Measurements from ENCODE around the gene MAP2K1. TPM values are rescaled to one million over a fixed set of nuclear protein-coding genes. Genes with fewer than 3 reads are reported as not detected.
A peak's percentile ranks its signal among the peaks of the same experiment; 100 is the strongest.

Gene MAP2K1
- total and polyA plus RNA-seq, 3 experiments from 2014 or later: 45.3 to 72.2 (median 69.2) TPM

DNA sequence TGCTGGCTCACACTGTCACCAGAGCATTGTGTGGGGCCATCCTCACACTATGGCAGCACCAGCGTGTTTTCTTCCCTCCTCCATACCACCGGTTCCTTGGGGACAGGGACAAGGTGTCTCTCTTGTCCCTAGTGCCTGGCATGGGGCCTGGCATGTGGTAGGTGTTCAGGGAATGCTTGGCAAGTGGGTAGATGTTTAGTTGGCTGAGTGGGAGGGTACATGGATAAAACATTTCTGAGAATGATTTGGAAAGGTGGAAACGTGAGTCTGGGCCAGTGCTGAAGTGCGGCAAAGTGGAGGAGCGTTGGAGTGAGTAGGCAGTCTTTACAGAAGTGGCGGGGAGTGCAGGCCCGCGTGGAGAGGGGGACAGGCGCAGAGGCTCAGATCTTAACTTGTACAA lies 95.8 kb downstream of the MAP2K1 start:
- Mint-ChIP-seq H3K27ac (peak overlapping the region in 6 of 8 donors; percentile 29 to 88 (median 65)), H3K4me3 (no peak overlapping the region), H3K36me3 (peaks cover 3 to 68% (median 21%) of the 10 kb centered on the region in 3 donors), H3K27me3 (peaks cover 0 to 2% of the 10 kb centered on the region in 2 donors), H3K9me3 (no peaks in the 10 kb centered on the region), H3K4me1 (peaks cover 2 to 13% (median 9%) of the 10 kb centered on the region in 3 donors)
- Histone ChIP-seq H3K27ac (ENCODE audit: low read depth, low read length) (no peak overlapping the region), H3K4me3 (ENCODE audit: low read length) (no peak overlapping the region), H3K9me3 (ENCODE audit: low read length) (no peaks in the 10 kb centered on the region), H3K4me1 (ENCODE audit: insufficient read depth, low read length) (no peaks in the 10 kb centered on the region), H3K36me3 (ENCODE audit: insufficient read depth, low read length) (peaks cover 13% of the 10 kb centered on the region), H3K27me3 (ENCODE audit: insufficient read depth, low read length, poor library complexity, severe bottlenecking) (no peaks in the 10 kb centered on the region)
- POLR2A ChIA-PET: no interaction called here
- DNase-seq: no peak
- CTCF ChIA-PET: no interaction called here

DNA sequence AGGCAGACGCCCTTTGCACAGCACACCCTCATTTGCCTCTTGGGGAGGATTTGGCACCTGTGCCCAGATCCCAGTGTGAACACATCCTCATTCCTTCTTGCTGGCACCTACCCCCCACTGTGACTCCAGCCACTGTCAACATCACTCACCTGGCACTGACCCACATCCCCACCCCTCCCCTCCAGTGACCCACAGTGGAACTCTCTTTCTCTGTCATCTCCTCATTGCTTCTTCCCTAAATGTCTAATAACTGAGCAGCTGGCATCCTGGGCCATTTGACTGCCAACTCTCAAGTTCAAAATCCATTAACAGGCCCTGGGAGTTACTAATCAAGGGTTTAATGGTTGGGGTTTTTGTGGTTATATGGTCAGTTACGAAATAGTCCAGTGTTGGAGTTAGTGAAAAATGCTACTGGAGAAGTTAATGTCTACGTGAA lies 96.4 kb downstream of the MAP2K1 start:
- no peaks in the 10 kb centered on the region for H3K27me3 ChIP-seq (ENCODE audit: insufficient read depth, low read length, poor library complexity, severe bottlenecking)
- Mint-ChIP-seq H3K4me3 (no peak overlapping the region), H3K4me1 (peaks cover 2 to 13% (median 9%) of the 10 kb centered on the region in 3 donors), H3K36me3 (peaks cover 3 to 74% (median 21%) of the 10 kb centered on the region in 3 donors), H3K9me3 (no peaks in the 10 kb centered on the region), H3K27ac (peak overlapping the region in 2 of 8 donors; percentile 14 to 72), H3K27me3 (peaks cover 0 to 2% of the 10 kb centered on the region in 2 donors)
- no peaks in the 10 kb centered on the region for H3K9me3 ChIP-seq (ENCODE audit: low read length)
- H3K4me1 ChIP-seq (ENCODE audit: insufficient read depth, low read length): no peaks in the 10 kb centered on the region
- ChIA-PET CTCF (no interaction called here), POLR2A (no interaction called here)
- DNase-seq: no peak
- peaks cover 19% of the 10 kb centered on the region for H3K36me3 ChIP-seq (ENCODE audit: insufficient read depth, low read length)
- no peak overlapping the region for H3K27ac ChIP-seq (ENCODE audit: low read depth, low read length)
- H3K4me3 ChIP-seq (ENCODE audit: low read length): no peak overlapping the region

- ChIA-PET CTCF (interaction anchor here (1.1 to 2.0 kb wide), 3 partner anchors 13 to 616 kb away, joined by 3 to 7 read pairs (median 6); partner anchors contain the start of genes RAB11A and SNAPC5), POLR2A (no interaction called here)
- no peak overlapping the region for H3K27ac ChIP-seq (ENCODE audit: low read depth, low read length)
- peaks cover 28% of the 10 kb centered on the region for H3K36me3 ChIP-seq (ENCODE audit: insufficient read depth, low read length)
- no peaks in the 10 kb centered on the region for H3K9me3 Mint-ChIP-seq
- no peak overlapping the region for H3K4me3 Mint-ChIP-seq
- peaks cover 0 to 2% of the 10 kb centered on the region in 2 donors for H3K27me3 Mint-ChIP-seq
- H3K9me3 ChIP-seq (ENCODE audit: low read length): no peaks in the 10 kb centered on the region
- no peak overlapping the region for H3K4me3 ChIP-seq (ENCODE audit: low read length)
- peak overlapping the region in 5 of 8 donors; percentile 53 to 93 (median 61) for H3K27ac Mint-ChIP-seq
- H3K27me3 ChIP-seq (ENCODE audit: insufficient read depth, low read length, poor library complexity, severe bottlenecking): no peaks in the 10 kb centered on the region
- no peaks in the 10 kb centered on the region for H3K4me1 ChIP-seq (ENCODE audit: insufficient read depth, low read length)
- DNase-seq: no peak
- peaks cover 2 to 13% (median 7%) of the 10 kb centered on the region in 3 donors for H3K4me1 Mint-ChIP-seq
- H3K36me3 Mint-ChIP-seq: peaks cover 3 to 84% (median 24%) of the 10 kb centered on the region in 3 donors
Measured at GRCh38 chr15:66484539-66485112, 97.9 kb downstream of the MAP2K1 start.

DNA sequence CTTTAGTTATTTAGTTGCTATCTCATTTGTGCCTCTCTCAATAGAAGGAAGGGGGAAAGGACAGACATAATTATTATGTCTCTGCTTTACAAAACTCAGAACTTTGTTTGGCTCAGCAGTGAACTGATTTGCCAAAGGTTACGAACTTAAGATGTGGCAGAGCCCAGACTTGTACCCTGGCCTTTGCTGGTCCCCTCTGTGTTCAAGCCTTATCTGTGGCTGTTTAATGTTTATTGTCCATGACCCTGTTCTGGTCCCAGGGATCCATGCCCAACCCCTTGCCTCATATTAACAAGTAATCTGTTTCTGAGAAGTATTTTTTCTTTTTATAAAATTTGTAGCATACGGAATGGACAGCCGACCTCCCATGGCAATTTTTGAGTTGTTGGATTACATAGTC lies 100.2 kb downstream of the MAP2K1 start:
- peaks cover 0 to 2% of the 10 kb centered on the region in 2 donors for H3K27me3 Mint-ChIP-seq

GRCh38 chr15:66488525-66488924 lies 101.8 kb downstream of the MAP2K1 start:
- Histone ChIP-seq H3K36me3 (ENCODE audit: insufficient read depth, low read length) (peaks cover 34% of the 10 kb centered on the region), H3K9me3 (ENCODE audit: low read length) (no peaks in the 10 kb centered on the region), H3K4me1 (ENCODE audit: insufficient read depth, low read length) (no peaks in the 10 kb centered on the region), H3K27ac (ENCODE audit: low read depth, low read length) (no peak overlapping the region), H3K4me3 (ENCODE audit: low read length) (no peak overlapping the region), H3K27me3 (ENCODE audit: insufficient read depth, low read length, poor library complexity, severe bottlenecking) (no peaks in the 10 kb centered on the region)
- ChIA-PET CTCF (interaction anchor here (2.7 kb wide), 1 partner anchor 9 kb away, joined by 14 read pairs; the partner anchor contains the start of gene SNAPC5), POLR2A (no interaction called here)
- Mint-ChIP-seq H3K27ac (peak overlapping the region in 2 of 8 donors; percentile 12 to 37), H3K9me3 (no peaks in the 10 kb centered on the region), H3K4me1 (peaks cover 2 to 16% (median 4%) of the 10 kb centered on the region in 3 donors), H3K27me3 (no peaks in the 10 kb centered on the region), H3K4me3 (no peak overlapping the region), H3K36me3 (peaks cover 3 to 91% (median 14%) of the 10 kb centered on the region in 3 donors)
- DNase-seq: no peak

More for the DNA sequence above, 100.2 kb downstream of the MAP2K1 start:
- ChIA-PET CTCF (interaction anchor here (0.9 kb wide), 1 partner anchor 10 kb away, joined by 3 read pairs; the partner anchor contains the start of gene SNAPC5), POLR2A (no interaction called here)
- peak overlapping the region in 2 of 8 donors; percentile 7 to 29 for H3K27ac Mint-ChIP-seq
- H3K36me3 Mint-ChIP-seq: peaks cover 3 to 91% (median 21%) of the 10 kb centered on the region in 3 donors
- Histone ChIP-seq H3K4me1 (ENCODE audit: insufficient read depth, low read length) (no peaks in the 10 kb centered on the region), H3K4me3 (ENCODE audit: low read length) (no peak overlapping the region), H3K36me3 (ENCODE audit: insufficient read depth, low read length) (peaks cover 29% of the 10 kb centered on the region), H3K27me3 (ENCODE audit: insufficient read depth, low read length, poor library complexity, severe bottlenecking) (no peaks in the 10 kb centered on the region), H3K27ac (ENCODE audit: low read depth, low read length) (no peak overlapping the region), H3K9me3 (ENCODE audit: low read length) (no peaks in the 10 kb centered on the region)
- no peak for DNase-seq
- peaks cover 2 to 19% (median 7%) of the 10 kb centered on the region in 3 donors for H3K4me1 Mint-ChIP-seq
- H3K4me3 Mint-ChIP-seq: no peak overlapping the region
- no peaks in the 10 kb centered on the region for H3K9me3 Mint-ChIP-seq

DNA sequence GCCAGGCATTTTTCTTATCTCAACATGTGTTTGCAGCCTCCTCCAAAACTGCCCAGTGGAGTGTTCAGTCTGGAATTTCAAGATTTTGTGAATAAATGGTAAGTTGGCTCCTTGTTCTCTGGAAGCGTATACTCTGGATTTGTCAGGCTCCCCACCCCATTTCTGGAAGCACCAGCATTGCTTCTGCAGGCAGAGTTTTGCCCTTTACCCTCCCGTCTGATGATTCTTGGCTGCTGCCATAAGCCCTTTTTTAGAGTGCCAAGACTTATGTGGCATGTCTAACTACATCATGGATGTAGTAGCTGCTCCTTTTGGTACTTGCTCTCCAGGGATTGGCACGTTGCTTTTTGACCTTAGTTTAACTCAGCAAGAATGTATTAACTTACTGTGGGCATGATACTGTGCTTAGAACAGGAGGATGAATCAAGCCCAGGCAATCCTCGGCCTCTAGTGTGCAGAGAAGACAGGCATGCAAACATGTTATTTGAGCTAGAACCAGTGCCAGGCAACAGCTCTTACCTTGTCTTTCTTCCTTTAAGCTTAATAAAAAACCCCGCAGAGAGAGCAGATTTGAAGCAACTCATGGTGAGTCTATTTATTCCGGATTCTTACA lies 102.6 kb downstream of the MAP2K1 start:
- no peaks in the 10 kb centered on the region for H3K4me1 ChIP-seq (ENCODE audit: insufficient read depth, low read length)
- H3K4me3 Mint-ChIP-seq: no peak overlapping the region
- H3K27me3 Mint-ChIP-seq: no peaks in the 10 kb centered on the region
- peaks cover 34% of the 10 kb centered on the region for H3K36me3 ChIP-seq (ENCODE audit: insufficient read depth, low read length)
- peaks cover 3 to 95% (median 14%) of the 10 kb centered on the region in 3 donors for H3K36me3 Mint-ChIP-seq
- H3K4me3 ChIP-seq (ENCODE audit: low read length): no peak overlapping the region
- peak overlapping the region in 2 of 8 donors; percentile 2 to 72 for H3K27ac Mint-ChIP-seq
- no peaks in the 10 kb centered on the region for H3K9me3 Mint-ChIP-seq
- H3K9me3 ChIP-seq (ENCODE audit: low read length): no peaks in the 10 kb centered on the region
- H3K4me1 Mint-ChIP-seq: peaks cover 7 to 19% (median 10%) of the 10 kb centered on the region in 3 donors
- H3K27ac ChIP-seq (ENCODE audit: low read depth, low read length): no peak overlapping the region
- ChIA-PET CTCF (interaction anchor here (1.1 to 2.7 kb wide), 2 partner anchors 9 to 26 kb away, joined by 3 to 14 read pairs; partner anchors contain the start of gene SNAPC5), POLR2A (no interaction called here)
- no peak for DNase-seq
- no peaks in the 10 kb centered on the region for H3K27me3 ChIP-seq (ENCODE audit: insufficient read depth, low read length, poor library complexity, severe bottlenecking)

- no peaks in the 10 kb centered on the region for H3K27me3 Mint-ChIP-seq
- Histone ChIP-seq H3K4me1 (ENCODE audit: insufficient read depth, low read length) (peaks cover 18% of the 10 kb centered on the region), H3K27ac (ENCODE audit: low read depth, low read length) (no peak overlapping the region), H3K9me3 (ENCODE audit: low read length) (no peaks in the 10 kb centered on the region), H3K4me3 (ENCODE audit: low read length) (no peak overlapping the region), H3K27me3 (ENCODE audit: insufficient read depth, low read length, poor library complexity, severe bottlenecking) (no peaks in the 10 kb centered on the region), H3K36me3 (ENCODE audit: insufficient read depth, low read length) (peaks cover 40% of the 10 kb centered on the region)
- H3K4me3 Mint-ChIP-seq: peak overlapping the region in 1 of 7 donors; percentile 12
- peak overlapping the region in 4 of 8 donors; percentile 7 to 37 (median 22) for H3K27ac Mint-ChIP-seq
- CTCF ChIA-PET: no interaction called here
- POLR2A ChIA-PET: no interaction called here
- peaks cover 16 to 34% (median 27%) of the 10 kb centered on the region in 3 donors for H3K4me1 Mint-ChIP-seq
- peaks cover 0 to 91% (median 17%) of the 10 kb centered on the region in 3 donors for H3K36me3 Mint-ChIP-seq
- no peaks in the 10 kb centered on the region for H3K9me3 Mint-ChIP-seq
- DNase-seq: no peak
Measured at GRCh38 chr15:66491846-66492245, 105.1 kb downstream of the MAP2K1 start.

DNA sequence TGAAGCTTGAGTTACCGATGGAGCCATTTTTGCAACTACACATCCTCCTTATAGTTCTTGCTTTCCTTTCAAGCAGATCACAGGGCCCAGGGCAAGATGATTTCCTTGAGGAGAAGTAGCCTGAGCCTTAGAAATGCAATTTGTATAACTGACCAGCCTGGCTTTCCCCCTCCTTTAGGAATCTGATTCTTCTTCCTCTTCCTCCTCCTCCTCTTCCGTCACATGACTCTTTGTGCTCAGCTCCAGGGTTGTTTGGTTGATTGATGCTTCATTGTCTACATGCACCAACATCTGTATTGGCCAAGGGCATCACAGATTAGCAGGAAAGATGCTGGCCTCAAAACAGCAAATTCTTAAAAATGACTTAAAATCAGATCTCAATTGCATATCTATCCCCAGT lies 107.5 kb downstream of the MAP2K1 start:
- H3K36me3 Mint-ChIP-seq: peaks cover 0 to 91% (median 18%) of the 10 kb centered on the region in 3 donors
- POLR2A ChIA-PET: no interaction called here
- peak overlapping the region; percentile 6 to 92 (median 14) for H3K27ac Mint-ChIP-seq

More for the DNA sequence above, 107.5 kb downstream of the MAP2K1 start:
- no peaks in the 10 kb centered on the region for H3K27me3 Mint-ChIP-seq
- no peak for DNase-seq
- Histone ChIP-seq H3K27ac (ENCODE audit: low read depth, low read length) (no peak overlapping the region), H3K4me3 (ENCODE audit: low read length) (no peak overlapping the region), H3K27me3 (ENCODE audit: insufficient read depth, low read length, poor library complexity, severe bottlenecking) (no peaks in the 10 kb centered on the region), H3K4me1 (ENCODE audit: insufficient read depth, low read length) (peaks cover 34% of the 10 kb centered on the region), H3K36me3 (ENCODE audit: insufficient read depth, low read length) (peaks cover 37% of the 10 kb centered on the region), H3K9me3 (ENCODE audit: low read length) (no peaks in the 10 kb centered on the region)
- CTCF ChIA-PET: no interaction called here
- peaks cover 31 to 57% (median 49%) of the 10 kb centered on the region in 3 donors for H3K4me1 Mint-ChIP-seq
- H3K4me3 Mint-ChIP-seq: peak overlapping the region in 2 of 7 donors; percentile 9 to 32
- no peaks in the 10 kb centered on the region for H3K9me3 Mint-ChIP-seq
